Activated T-cell treated with anti-CD3 and anti-CD28 coated beads, Interleukin-2, amount 50 U/mL, for 24 hours (primary cell): ENCODE data around the gene ZNF521.

Experiments used
- DNase-seq: peaks from one replicate; pipeline ENCODE4 v3.0.0-alpha.2; 2020
- H3K27ac Mint-ChIP-seq: 2 replicates; pipeline ENCODE4 v1.8.0; 2020; ENCODE audit warnings: mild to moderate bottlenecking, mixed read lengths
- H3K27me3 Mint-ChIP-seq: 2 replicates; pipeline ENCODE4 v1.8.0; 2020; ENCODE audit warnings: mixed read lengths
- H3K36me3 Mint-ChIP-seq: 2 replicates; pipeline ENCODE4 v1.8.0; 2020; ENCODE audit warnings: low read depth, mixed read lengths
- H3K4me1 Mint-ChIP-seq: 2 replicates; pipeline ENCODE4 v1.8.0; 2020; ENCODE audit warnings: low read depth, mixed read lengths
- H3K4me3 Mint-ChIP-seq: 2 replicates; pipeline ENCODE4 v1.8.0; 2020; ENCODE audit warnings: mild to moderate bottlenecking, moderate library complexity, mixed read lengths
- H3K9me3 Mint-ChIP-seq: 2 replicates; pipeline ENCODE4 v1.8.0; 2020; ENCODE audit warnings: mixed read lengths

Gene ZNF521

DNA sequence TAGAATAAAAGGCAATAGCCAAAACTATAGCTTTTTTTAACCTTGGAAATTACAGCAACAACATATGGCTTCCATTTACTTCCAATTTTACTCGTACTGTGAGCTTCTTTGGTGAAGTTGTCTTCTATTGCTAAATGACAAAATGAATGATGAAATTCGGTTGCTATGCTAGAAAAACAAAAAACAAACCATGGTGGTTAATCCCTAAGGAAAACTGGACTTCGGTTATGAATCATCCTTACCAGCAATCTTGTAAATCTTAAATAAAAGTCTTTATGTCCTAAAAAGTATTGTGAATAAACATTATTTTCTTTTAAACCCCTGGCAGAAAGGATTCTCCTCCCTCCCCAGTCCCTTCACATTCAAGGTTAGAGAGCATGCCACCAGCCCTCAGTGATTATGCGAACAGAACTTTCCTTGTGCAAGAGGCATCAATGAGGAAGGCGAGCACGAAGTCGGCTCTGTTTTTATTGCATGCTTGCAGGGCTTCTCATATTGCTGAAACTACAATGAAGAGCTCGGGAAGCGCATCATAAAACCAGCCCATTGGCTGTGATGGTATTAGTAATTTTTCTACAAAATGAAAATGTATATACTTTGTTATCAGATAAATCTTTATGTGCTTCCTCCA lies 62.9 kb downstream of the ZNF521 start:
- H3K9me3 Mint-ChIP-seq, result no peaks in the 10 kb centered on the region
- DNase-seq, result no peak
- H3K27ac Mint-ChIP-seq, result no peak overlapping the region
- no peak overlapping the region for H3K4me3 Mint-ChIP-seq
- no peaks in the 10 kb centered on the region for H3K4me1 Mint-ChIP-seq
- H3K36me3 Mint-ChIP-seq, result no peaks in the 10 kb centered on the region
- no peaks in the 10 kb centered on the region for H3K27me3 Mint-ChIP-seq

DNA sequence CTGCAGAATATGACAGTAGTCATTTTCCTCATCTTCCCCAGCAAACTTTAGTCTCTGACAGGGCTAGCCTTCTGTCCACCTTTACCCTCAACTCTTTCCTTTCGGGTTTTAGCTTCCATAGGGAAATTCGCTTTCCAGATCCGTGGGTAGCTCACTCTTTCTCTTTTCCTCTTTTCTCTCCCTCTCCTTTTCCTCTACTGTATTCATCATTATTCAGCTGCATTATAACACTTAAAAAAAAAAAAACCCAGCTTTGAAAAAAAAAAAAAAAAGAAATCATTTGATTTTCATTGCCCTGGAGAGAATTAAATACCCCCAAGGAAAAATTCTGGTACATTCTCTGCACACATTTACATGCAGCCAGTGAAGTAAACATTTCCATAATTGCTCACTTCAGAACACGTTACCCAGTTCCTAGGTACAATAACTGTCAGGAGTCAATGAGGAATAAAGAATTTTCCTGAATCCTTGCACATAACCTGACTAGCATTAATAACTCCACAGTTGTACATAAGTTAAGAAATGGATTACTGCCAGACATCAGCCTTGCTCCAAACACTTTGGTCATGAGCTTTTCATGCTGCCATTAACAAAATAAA lies 63.5 kb downstream of the ZNF521 start:
- H3K9me3 Mint-ChIP-seq, result no peaks in the 10 kb centered on the region
- H3K36me3 Mint-ChIP-seq, result no peaks in the 10 kb centered on the region
- DNase-seq, result no peak
- H3K4me1 Mint-ChIP-seq, result no peaks in the 10 kb centered on the region
- H3K4me3 Mint-ChIP-seq, result no peak overlapping the region
- no peak overlapping the region for H3K27ac Mint-ChIP-seq
- no peaks in the 10 kb centered on the region for H3K27me3 Mint-ChIP-seq

DNA sequence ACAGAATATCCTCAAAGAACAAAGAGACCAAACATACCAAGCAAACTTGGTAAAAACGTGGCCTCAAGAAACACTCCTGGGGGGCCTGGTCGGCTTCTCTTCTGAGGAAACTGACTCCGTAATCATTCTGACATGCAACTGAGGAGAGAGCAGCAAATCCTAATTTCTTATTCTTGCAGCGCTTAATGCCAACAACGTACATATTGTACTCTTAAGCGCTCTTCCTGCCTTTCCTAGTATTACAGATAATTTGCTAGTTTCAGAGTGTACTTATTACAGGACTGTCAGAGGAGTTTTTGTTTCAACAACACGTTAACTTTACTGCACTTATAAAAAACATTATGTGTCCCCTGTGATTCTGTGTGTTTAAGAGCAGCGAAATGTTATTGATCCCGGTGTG lies 64.9 kb downstream of the ZNF521 start:
- Mint-ChIP-seq H3K4me3 (no peak overlapping the region), H3K4me1 (no peaks in the 10 kb centered on the region), H3K36me3 (no peaks in the 10 kb centered on the region), H3K9me3 (no peaks in the 10 kb centered on the region), H3K27me3 (peaks cover 7% of the 10 kb centered on the region), H3K27ac (no peak overlapping the region)
- DNase-seq, result no peak

DNA sequence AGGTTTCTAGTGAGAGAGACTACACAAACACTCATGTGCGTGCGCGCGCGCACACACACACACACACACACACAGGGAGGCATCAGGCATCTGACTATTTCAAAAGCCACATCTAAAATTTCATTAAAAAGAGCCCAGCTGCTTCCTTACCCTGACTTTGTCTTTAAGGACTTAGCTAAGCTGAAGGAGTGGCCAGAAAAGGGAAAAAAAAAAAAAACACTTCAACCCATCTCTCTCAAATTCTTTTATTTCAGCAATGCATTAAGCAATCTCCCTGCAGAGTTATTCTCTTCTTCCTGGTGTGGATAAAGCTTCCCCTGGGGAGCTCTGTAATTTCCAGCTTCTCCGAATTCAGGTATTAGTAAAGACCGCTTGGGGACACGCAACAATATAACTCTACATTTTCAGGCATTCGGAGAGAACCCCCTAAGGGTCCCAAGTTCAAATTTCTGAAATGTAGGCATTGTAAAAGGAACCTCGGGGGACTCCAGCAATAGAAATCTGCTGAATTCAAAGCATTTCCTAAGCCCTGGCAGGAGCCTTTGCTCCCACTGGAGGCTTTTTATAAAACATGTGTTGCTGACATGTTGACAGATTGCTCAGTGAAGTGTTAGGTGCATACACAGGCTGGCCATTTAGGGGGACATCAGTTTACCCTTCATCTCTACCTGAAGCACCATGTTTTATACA lies 67.0 kb downstream of the ZNF521 start:
- peaks cover 14% of the 10 kb centered on the region for H3K27me3 Mint-ChIP-seq
- no peaks in the 10 kb centered on the region for H3K36me3 Mint-ChIP-seq
- no peak for DNase-seq
- H3K4me3 Mint-ChIP-seq, result no peak overlapping the region
- no peaks in the 10 kb centered on the region for H3K9me3 Mint-ChIP-seq
- no peaks in the 10 kb centered on the region for H3K4me1 Mint-ChIP-seq
- H3K27ac Mint-ChIP-seq, result no peak overlapping the region

DNA sequence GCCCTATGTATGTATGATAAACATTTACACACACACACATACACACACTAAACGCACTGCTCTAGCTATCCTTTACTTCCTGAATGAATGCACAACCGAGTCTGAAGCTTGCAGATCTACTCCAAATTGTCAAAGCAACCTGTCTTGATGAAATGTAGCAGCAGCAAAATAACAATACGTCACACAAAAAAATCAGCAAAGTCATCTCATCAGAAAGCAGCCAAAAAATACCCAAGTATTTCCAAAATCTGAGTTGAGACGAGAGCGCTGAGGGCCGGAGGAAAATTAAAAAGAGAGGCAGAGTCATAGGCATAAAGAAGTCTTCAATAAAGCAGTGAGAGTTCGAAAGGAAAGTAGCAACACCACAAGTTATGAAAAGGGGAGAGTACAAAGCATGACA lies 67.7 kb downstream of the ZNF521 start:
- Mint-ChIP-seq H3K27ac (no peak overlapping the region), H3K27me3 (peaks cover 14% of the 10 kb centered on the region), H3K4me1 (no peaks in the 10 kb centered on the region), H3K9me3 (no peaks in the 10 kb centered on the region), H3K36me3 (no peaks in the 10 kb centered on the region), H3K4me3 (no peak overlapping the region)
- DNase-seq, result no peak

DNA sequence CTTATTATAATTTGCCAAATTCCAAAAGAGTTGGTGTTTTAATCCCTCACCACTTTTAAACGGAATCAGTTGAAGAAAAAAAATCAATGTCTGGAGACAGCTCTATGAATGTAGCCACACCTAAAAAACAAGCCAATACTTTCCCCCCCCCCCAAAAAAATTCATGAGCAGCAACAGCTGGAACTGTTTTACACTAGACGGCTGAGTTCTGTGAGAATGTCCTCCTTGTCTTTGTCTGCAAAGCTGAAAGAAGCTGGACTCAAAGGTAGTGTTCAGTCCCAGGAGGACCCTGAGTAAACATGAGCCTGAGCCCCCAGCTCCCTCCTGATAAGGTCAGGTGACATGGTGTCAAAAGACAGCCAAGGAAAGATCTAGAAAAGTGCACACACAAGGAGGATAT lies 68.2 kb downstream of the ZNF521 start:
- no peak for DNase-seq
- no peaks in the 10 kb centered on the region for H3K4me1 Mint-ChIP-seq
- no peaks in the 10 kb centered on the region for H3K9me3 Mint-ChIP-seq
- H3K27ac Mint-ChIP-seq, result no peak overlapping the region
- H3K36me3 Mint-ChIP-seq, result no peaks in the 10 kb centered on the region
- H3K27me3 Mint-ChIP-seq, result peaks cover 14% of the 10 kb centered on the region
- no peak overlapping the region for H3K4me3 Mint-ChIP-seq

DNA sequence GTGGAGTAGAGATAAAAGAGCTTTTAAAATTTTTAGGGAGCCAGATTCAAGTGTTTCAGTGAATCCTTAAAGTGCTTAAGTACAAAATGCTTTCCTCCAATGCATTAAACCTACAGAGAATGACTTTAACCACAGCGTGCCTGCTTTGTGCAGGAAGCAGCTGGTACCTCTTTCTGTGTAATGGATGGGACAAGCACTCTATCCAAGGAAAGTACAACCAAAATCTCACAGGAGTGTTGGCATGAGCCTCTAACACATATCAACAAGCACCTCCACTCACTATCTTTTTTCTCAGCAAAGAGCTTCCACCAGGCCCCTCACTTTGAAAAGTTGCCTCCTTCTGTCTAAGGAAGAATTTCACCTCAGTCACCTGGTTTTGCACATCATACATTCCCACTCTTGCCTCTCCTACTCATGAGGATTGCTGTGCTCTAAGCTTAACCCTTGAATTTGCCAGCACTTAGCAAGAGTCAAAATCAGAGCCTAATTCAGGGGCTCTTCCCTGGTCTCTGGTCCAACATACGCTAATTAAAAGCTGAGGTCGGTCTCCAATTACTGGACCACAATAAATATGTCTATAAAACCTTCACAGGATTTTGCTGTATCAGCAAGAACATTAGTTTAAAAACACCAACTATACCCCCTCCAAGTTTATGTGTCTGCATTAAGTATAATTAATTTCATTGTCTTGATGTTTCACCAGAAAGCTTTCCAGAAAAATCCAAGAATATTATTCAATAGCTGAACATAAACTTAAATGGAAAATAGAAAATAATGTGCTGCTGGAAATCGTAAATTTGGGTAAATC lies 68.9 kb downstream of the ZNF521 start:
- DNase-seq, result no peak
- H3K27me3 Mint-ChIP-seq, result peaks cover 14% of the 10 kb centered on the region
- H3K9me3 Mint-ChIP-seq, result no peaks in the 10 kb centered on the region
- no peaks in the 10 kb centered on the region for H3K36me3 Mint-ChIP-seq
- H3K4me3 Mint-ChIP-seq, result no peak overlapping the region
- H3K27ac Mint-ChIP-seq, result no peak overlapping the region
- no peaks in the 10 kb centered on the region for H3K4me1 Mint-ChIP-seq

DNA sequence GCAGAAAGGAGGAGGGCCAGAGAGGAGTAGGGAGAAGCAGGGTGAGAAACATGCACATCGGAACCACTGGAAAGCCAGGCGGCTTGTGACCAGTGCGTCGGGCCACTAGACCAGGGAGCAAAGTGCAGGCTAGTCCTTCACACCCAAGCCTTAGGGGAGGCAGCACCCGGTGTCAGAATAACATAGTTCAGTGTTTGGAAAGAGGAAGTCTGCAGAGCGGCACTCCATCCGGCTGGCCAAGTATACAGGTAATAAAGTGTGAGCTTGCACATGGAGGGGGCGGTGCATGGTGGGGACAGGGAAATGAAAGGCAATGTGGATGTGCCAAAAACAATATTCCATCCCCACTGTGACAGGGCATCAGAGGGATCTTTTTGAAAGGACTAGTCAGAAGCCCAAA lies 69.7 kb downstream of the ZNF521 start:
- Mint-ChIP-seq H3K27ac (no peak overlapping the region), H3K27me3 (peaks cover 14% of the 10 kb centered on the region), H3K4me1 (no peaks in the 10 kb centered on the region), H3K36me3 (no peaks in the 10 kb centered on the region), H3K4me3 (no peak overlapping the region), H3K9me3 (no peaks in the 10 kb centered on the region)
- DNase-seq, result no peak

DNA sequence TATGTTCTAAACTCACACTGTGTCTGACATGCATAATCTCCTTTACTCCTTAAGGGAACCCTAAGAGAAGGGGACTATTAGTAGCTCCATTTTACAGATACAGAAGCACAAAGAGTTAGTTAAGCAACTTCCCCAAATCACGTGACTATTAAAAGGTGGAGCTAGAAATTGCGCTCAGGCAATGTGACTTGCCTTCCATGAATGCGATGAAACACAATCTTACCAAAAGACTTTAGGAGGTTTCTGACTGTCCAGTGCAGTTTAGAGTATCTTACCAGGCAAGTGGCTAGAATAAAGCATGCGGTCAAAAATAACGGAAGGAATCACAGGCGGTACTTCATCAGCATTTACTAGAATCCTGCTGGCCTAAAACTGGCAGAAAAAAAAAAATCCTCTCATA lies 70.4 kb downstream of the ZNF521 start:
- H3K27ac Mint-ChIP-seq, result no peak overlapping the region
- no peak overlapping the region for H3K4me3 Mint-ChIP-seq
- DNase-seq, result no peak

DNA sequence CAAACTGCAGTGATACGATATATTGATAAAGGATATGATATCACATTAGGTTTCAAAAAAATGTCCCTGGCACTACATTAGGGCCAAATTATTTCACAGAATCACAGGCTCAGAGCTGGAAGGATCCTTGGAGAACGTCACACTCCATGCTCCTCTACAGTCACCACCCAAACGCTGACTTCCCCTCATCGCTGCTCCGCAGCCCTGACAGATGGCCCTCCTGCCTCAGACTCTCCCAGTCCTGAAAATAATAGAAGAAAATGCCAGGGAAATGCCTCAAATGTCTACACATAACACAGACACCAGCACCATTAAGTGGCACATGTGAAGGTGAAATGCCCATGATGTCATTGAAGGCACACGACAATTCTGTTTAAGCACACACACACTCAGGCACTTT lies 72.0 kb downstream of the ZNF521 start:
- no peak for DNase-seq
- H3K4me3 Mint-ChIP-seq, result no peak overlapping the region
- peaks cover 19% of the 10 kb centered on the region for H3K27me3 Mint-ChIP-seq
- no peak overlapping the region for H3K27ac Mint-ChIP-seq
- H3K4me1 Mint-ChIP-seq, result no peaks in the 10 kb centered on the region
- peaks cover 1% of the 10 kb centered on the region for H3K9me3 Mint-ChIP-seq
- H3K36me3 Mint-ChIP-seq, result no peaks in the 10 kb centered on the region

More for the DNA sequence above, 70.4 kb downstream of the ZNF521 start:
- Mint-ChIP-seq H3K27me3 (peaks cover 14% of the 10 kb centered on the region), H3K4me1 (no peaks in the 10 kb centered on the region), H3K36me3 (no peaks in the 10 kb centered on the region), H3K9me3 (peaks cover 1% of the 10 kb centered on the region)

DNA sequence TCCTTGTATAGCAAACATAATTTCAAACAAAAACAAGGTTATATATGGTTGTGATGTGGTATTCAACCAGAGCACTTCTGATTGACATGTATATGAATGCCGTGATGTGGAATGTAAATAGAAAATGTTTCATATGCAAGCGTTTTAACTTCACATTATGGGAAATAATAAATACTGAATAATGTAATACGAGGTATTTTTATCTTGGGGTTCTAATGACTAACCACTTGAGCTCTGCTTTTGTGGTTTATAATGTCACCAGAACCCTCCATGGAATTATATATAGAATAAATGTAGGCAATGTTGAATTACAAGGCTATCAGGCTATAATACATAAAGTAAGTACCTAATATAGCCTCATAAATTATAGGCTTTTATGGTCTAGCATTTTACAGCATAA lies 72.4 kb downstream of the ZNF521 start:
- DNase-seq, result no peak
- Mint-ChIP-seq H3K27ac (no peak overlapping the region), H3K36me3 (no peaks in the 10 kb centered on the region), H3K4me1 (no peaks in the 10 kb centered on the region), H3K27me3 (peaks cover 19% of the 10 kb centered on the region), H3K4me3 (no peak overlapping the region), H3K9me3 (peaks cover 1% of the 10 kb centered on the region)

DNA sequence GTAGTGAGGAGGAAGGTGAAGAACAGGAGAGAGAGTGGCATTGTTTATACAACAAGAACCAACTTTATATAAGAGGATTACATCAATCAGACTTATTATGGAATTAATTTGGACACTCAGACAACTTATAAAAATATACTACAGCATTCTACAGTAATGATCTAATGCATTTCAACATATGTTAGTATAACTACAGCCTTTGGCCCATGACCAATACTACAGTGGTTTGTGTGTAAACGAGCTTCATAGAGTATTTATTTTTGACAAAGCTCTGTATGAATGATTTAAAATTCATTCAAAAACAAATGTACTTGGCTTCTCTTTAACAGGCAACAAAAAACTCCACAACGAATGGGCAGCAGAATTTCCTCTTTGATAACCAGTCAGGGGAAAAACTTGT lies 72.8 kb downstream of the ZNF521 start:
- Mint-ChIP-seq H3K27me3 (peaks cover 19% of the 10 kb centered on the region), H3K9me3 (peaks cover 1% of the 10 kb centered on the region), H3K36me3 (no peaks in the 10 kb centered on the region), H3K4me1 (no peaks in the 10 kb centered on the region), H3K27ac (no peak overlapping the region), H3K4me3 (no peak overlapping the region)
- no peak for DNase-seq

DNA sequence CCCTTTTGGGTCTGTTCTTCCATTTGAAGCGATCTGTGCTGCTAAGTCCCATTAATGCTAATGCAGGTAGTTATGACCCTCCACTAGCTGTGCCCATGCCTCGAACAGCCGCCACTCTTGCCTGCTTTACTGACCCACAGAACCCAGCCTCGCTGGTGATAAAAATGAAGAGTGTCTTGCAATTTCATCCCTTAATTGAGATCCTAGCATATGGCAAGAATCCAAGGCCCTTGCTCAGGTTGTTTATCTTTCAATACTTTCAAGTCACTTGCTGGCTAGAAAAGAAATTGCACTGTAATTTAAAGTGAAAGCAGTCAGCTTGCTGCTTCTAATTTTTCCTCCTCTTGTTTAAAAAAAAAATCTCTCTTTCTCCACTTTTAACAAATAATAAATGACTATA lies 73.6 kb downstream of the ZNF521 start:
- Mint-ChIP-seq H3K4me3 (no peak overlapping the region), H3K4me1 (no peaks in the 10 kb centered on the region), H3K9me3 (peaks cover 1% of the 10 kb centered on the region), H3K27ac (no peak overlapping the region), H3K36me3 (no peaks in the 10 kb centered on the region), H3K27me3 (peaks cover 19% of the 10 kb centered on the region)
- no peak for DNase-seq

DNA sequence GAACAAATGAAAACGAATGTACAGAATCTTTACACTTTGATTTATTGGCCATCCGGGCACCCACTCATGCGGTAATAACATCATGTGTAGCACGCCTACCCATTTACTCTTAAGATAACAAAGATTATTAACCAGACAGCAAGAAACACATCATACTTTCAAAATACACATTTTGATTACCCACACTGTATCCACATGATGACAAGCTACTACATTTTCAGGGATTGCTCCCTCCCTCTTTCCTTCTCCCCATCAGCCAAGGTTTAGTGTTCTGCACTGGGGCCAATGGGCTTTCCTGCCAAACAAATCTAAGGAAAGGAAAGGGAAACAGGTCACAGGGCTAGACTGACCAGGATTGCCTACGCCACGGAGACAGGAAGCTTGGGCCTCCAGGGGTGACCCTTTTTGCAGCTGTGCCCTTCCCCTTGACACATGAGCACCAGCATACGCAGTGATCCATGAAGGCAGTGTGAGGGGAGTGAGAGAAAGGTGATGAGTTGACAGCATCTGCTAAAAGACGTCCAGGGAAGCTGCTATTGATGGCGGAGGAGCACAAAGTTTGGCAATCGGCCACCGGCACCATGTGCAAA lies 76.5 kb downstream of the ZNF521 start:
- Mint-ChIP-seq H3K4me1 (no peaks in the 10 kb centered on the region), H3K9me3 (peaks cover 5% of the 10 kb centered on the region), H3K36me3 (no peaks in the 10 kb centered on the region), H3K27me3 (peaks cover 7% of the 10 kb centered on the region), H3K27ac (no peak overlapping the region), H3K4me3 (no peak overlapping the region)
- no peak for DNase-seq
